Placental epithelial cell (primary cell): ENCODE results near the gene HPCA. TPM values are rescaled to one million over a fixed set of nuclear protein-coding genes. Genes with fewer than 3 reads are reported as not detected.

ENCODE experiments used
- total RNA-seq: library from RNA; depleted of rRNA; stranded (reverse); fragments of >200 nt; gene quantifications from 2 replicates; pipeline ENCODE4 v1.2.3, GENCODE V29; 2012

HPCA gene
- under 0.01 TPM in 1 of 2 replicates, not detected in the other for total RNA-seq

GRCh38 chr1:32886004-32886827 is at the start of gene HPCA:
Gene HPCA (plus strand): TSS chr1:32886491. CDS start chr1:32888899, 2,408 bp downstream.

GRCh38 chr1:32870615-32871363 is 15.5 kb upstream of the HPCA start, which contains the start of gene FNDC5:
Gene FNDC5 (minus strand): TSS chr1:32870912.

GRCh38 chr1:32900956-32901822 is 14.9 kb downstream of the HPCA start, which contains the start of gene TMEM54:
Gene TMEM54 (minus strand): TSS chr1:32901389. CDS start chr1:32901238, 151 bp downstream.

Other genes with a start within 250 kb of the HPCA start
- 23.1 and 35.7 TPM in 2 replicates for gene ZBTB8OS, start 235.9 kb upstream of the HPCA start, total RNA-seq
- gene RBBP4, start 235.3 kb upstream of the HPCA start, total RNA-seq: 84.4 and 96.4 TPM in 2 replicates
- gene SYNC, start 183.7 kb upstream of the HPCA start, total RNA-seq: 31.8 and 57.9 TPM in 2 replicates
- 39.7 and 93.2 TPM in 2 replicates for gene YARS1, start 69.1 kb upstream of the HPCA start, total RNA-seq
- gene S100PBP, start 68.8 kb upstream of the HPCA start, total RNA-seq: 37.3 and 39.7 TPM in 2 replicates
- 0.39 TPM in 1 of 2 replicates, not detected in the other for gene FNDC5, start 15.6 kb upstream of the HPCA start, total RNA-seq
- gene TMEM54, start 14.9 kb downstream of the HPCA start, total RNA-seq: 98.6 and 119 TPM in 2 replicates
- 11.8 and 20.7 TPM in 2 replicates for gene RNF19B, start 78.3 kb downstream of the HPCA start, total RNA-seq
- gene AK2, start 150.4 kb downstream of the HPCA start, total RNA-seq: 46.3 and 341 TPM in 2 replicates
- gene AZIN2, start 194.7 kb downstream of the HPCA start, total RNA-seq: 2.6 and 5.5 TPM in 2 replicates